ENCODE measurements around the gene ARL15. TPM values are rescaled to one million over a fixed set of nuclear protein-coding genes. Genes with fewer than 3 reads are reported as not detected.

ARL15 gene
- total and polyA plus RNA-seq, 2 of the 4 experiments (the other 2 are of a cell fraction): 7.3 to 19.2 TPM

- Histone ChIP-seq H3K56ac (ENCODE audit: extremely low read depth, insufficient read depth, low read length) (no peak overlapping the region), H2BK20ac (ENCODE audit: low read depth, low read length) (peak overlapping the region; percentile 21; the same call in 1 of the 2 replicates), H2AK9ac (replicated peaks; ENCODE audit: low read depth, low read length, poor library complexity) (no peak overlapping the region), H4K8ac (ENCODE audit: low read depth in 2 of 2, low read length in 2 of 2) (peak overlapping the region in 1 of 2 experiments; percentile 48; a peak in 1 of 4 replicates), H3K9ac (ENCODE audit: low read depth, low read length) (no peak overlapping the region), H3K27ac (ENCODE audit: insufficient read depth, low read length) (no peak overlapping the region), H3K14ac (replicated peaks; ENCODE audit: low read depth, low read length) (no peak overlapping the region), H3K36me3 (ENCODE audit: control insufficient read depth, insufficient read depth, low read length) (no peaks in the 10 kb centered on the region), H2BK120ac (ENCODE audit: low read depth, low read length) (peak overlapping the region; percentile 47; the same call in 1 of the 2 replicates), H2AK5ac (ENCODE audit: low read depth, low read length) (no peak overlapping the region), H2BK5ac (ENCODE audit: low read depth, low read length, poor library complexity, severe bottlenecking) (peak overlapping the region; percentile 50), H3K4me1 (ENCODE audit: control insufficient read depth, insufficient read depth, low read length) (peaks cover 14% of the 10 kb centered on the region), H2BK15ac (ENCODE audit: low read depth, low read length) (no peak overlapping the region), H3K4me2 (ENCODE audit: low read depth, low read length) (peak overlapping the region; percentile 27; the same call in 1 of the 2 replicates), H3K9me1 (ENCODE audit: insufficient read depth, low read length) (no peaks in the 10 kb centered on the region), H3K18ac (ENCODE audit: low read depth, low read length) (peak overlapping the region; percentile 4; the same call in 1 of the 2 replicates), H3K27me3 (ENCODE audit: control insufficient read depth, insufficient read depth, low read length) (no peaks in the 10 kb centered on the region), H3K9me3 (ENCODE audit: control insufficient read depth, insufficient read depth, low read length) (no peaks in the 10 kb centered on the region), H3K79me1 (ENCODE audit: low read depth in 1 of 2, low read length in 2 of 2) (peaks cover 0 to 3% of the 10 kb centered on the region in 2 experiments; a peak in 1 of 4 replicates), H4K91ac (ENCODE audit: insufficient read depth, low read depth, low read length) (no peak overlapping the region), H4K5ac (ENCODE audit: low read depth, low read length) (no peak overlapping the region), H3K23ac (ENCODE audit: low read depth, low read length) (no peak overlapping the region), H3K4ac (ENCODE audit: low read depth, low read length) (no peak overlapping the region; the same call in 1 of the 2 replicates), H3K4me3 (ENCODE audit: insufficient read depth, low read depth, low read length) (0 out of 2 replicates have a peak overlapping the region, but pooled peaks have one; percentile 1), H2AFZ (replicated peaks; ENCODE audit: low read length, poor library complexity) (no peak overlapping the region), H4K20me1 (ENCODE audit: insufficient read depth, low read length) (no peaks in the 10 kb centered on the region)
- dilution Hi-C loops (cut with HindIII; ENCODE audit: low sequenced_read_pairs, unreplicated experiment): no loop called here
- DNase-seq: peak; percentile 85
- CTCF ChIA-PET: interaction anchor here (0.6 kb wide), 1 partner anchor 128 kb away, joined by 3 read pairs; no protein-coding TSS in a partner anchor
- intact Hi-C loops (cut with micrococcal nuclease): loop anchor here (2.0 kb wide), 1 partner anchor 126 kb away; no protein-coding TSS in a partner anchor
- no CpG with 5 or more reads among the region's 1 CpG for WGBS, 2 experiments (ENCODE audit: extremely low coverage in 2 of 2, insufficient read length in 1 of 2)
- peak; percentile 92 for TF ChIP-seq NFE2L2 (IDR thresholded peaks at IDR 0.05; ENCODE audit: low read depth, low read length)
- TF ChIP-seq POLR2A (IDR thresholded peaks at IDR 0.05; ENCODE audit: low read depth, low read length): no peak
- TF ChIP-seq CTCF (conservative IDR thresholded peaks at IDR 0.05; ENCODE audit: low read depth, low read length): peak; percentile 41
- no peak for TF ChIP-seq ELK1 (IDR thresholded peaks at IDR 0.05; ENCODE audit: borderline replicate concordance, low read depth, low read length)
- 0 out of 2 replicates have a peak, but pooled peaks have one; percentile 54 for TF ChIP-seq FOS (IDR thresholded peaks at IDR 0.05; ENCODE audit: low read depth, low read length)
- TF ChIP-seq RCOR1 (IDR thresholded peaks at IDR 0.05; ENCODE audit: insufficient replicate concordance, low read length): no peak
- TF ChIP-seq RAD21 (IDR thresholded peaks at IDR 0.05; ENCODE audit: low read length): peak; percentile 28
- no peak for TF ChIP-seq MAZ (IDR thresholded peaks at IDR 0.05; ENCODE audit: borderline replicate concordance, low read depth, low read length)
- TF ChIP-seq CHD1 (IDR thresholded peaks at IDR 0.05; ENCODE audit: low read depth, low read length): no peak
- TF ChIP-seq SMC3 (IDR thresholded peaks at IDR 0.05; ENCODE audit: low read depth, low read length): no peak
- 0 out of 2 replicates have a peak, but pooled peaks have one; percentile 17 for TF ChIP-seq BHLHE40 (IDR thresholded peaks at IDR 0.05; ENCODE audit: low read depth, low read length)
- POLR2A ChIA-PET (ENCODE audit: unreplicated experiment): no interaction called here
- BruUV-seq (replicated peaks): no TSS peak
- peak; percentile 66 for ATAC-seq (ENCODE audit: low read depth)
- in situ Hi-C loops (cut with MboI; ENCODE audit: low sequenced_read_pairs): no loop called here
Measured at GRCh38 chr5:54090495-54091120, 219.8 kb downstream of the ARL15 start.
